Mucosa of stomach (tissue), 1 donor: ENCODE data around the gene DDX47.

Source experiments
- H3K27me3 ChIP-seq: one replicate; pipeline ENCODE4 v1.7.0; 2013; ENCODE audit warnings: mild to moderate bottlenecking, low read length; ENCODE audit not compliant: control insufficient read depth, insufficient read depth
- H3K36me3 ChIP-seq: one replicate; pipeline ENCODE4 v1.7.0; 2013; ENCODE audit warnings: low read length; ENCODE audit not compliant: control insufficient read depth, insufficient read depth
- H3K4me1 ChIP-seq: one replicate; pipeline ENCODE4 v1.7.0; 2013; ENCODE audit warnings: mild to moderate bottlenecking, low read length; ENCODE audit not compliant: control insufficient read depth, insufficient read depth
- H3K4me3 ChIP-seq: one replicate; pipeline ENCODE4 v1.7.0; 2013; ENCODE audit warnings: low read length
- H3K9ac ChIP-seq: one replicate; pipeline ENCODE4 v1.7.0; 2013; ENCODE audit warnings: mild to moderate bottlenecking, low read length, moderate library complexity
- H3K9me3 ChIP-seq: one replicate; pipeline ENCODE4 v1.7.0; 2013; ENCODE audit warnings: mild to moderate bottlenecking, low read length, moderate library complexity; ENCODE audit not compliant: control insufficient read depth
- donor health status: Pancreatic carcinoma.

Gene DDX47

GRCh38 chr12:12786706-12787601 lies 26.2 kb upstream of the DDX47 start:
- H3K9ac ChIP-seq, result peak overlapping the region; percentile 77
- peak overlapping the region; percentile 60 for H3K4me3 ChIP-seq
- H3K4me1 ChIP-seq, result peaks cover 20% of the 10 kb centered on the region
- H3K36me3 ChIP-seq, result no peaks in the 10 kb centered on the region
- H3K9me3 ChIP-seq, result no peaks in the 10 kb centered on the region
- no peaks in the 10 kb centered on the region for H3K27me3 ChIP-seq

DNA sequence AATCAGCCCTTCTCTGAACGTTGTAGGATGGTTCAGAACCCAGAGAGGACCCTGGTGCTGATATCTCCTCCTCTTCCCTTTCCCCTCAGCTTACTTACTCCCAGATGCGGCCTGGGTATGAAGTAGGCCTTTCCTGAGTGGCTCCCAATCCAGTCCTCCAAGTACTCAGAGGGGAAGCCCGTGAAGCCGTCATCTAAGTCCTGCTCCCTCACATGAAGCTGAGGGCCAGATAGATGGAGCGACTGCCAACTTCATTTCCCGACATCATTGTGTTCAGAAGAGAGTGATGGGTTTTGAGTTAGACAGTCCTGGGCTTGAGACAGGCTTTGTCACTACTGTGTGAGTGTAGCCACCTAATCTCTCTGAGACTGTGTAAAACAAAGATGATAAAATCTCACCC lies 25.0 kb upstream of the DDX47 start:
- Histone ChIP-seq H3K4me3 (no peak overlapping the region), H3K9ac (peak overlapping the region; percentile 77), H3K9me3 (no peaks in the 10 kb centered on the region), H3K27me3 (no peaks in the 10 kb centered on the region), H3K36me3 (no peaks in the 10 kb centered on the region), H3K4me1 (peaks cover 23% of the 10 kb centered on the region)

GRCh38 chr12:12788675-12789368 lies 24.3 kb upstream of the DDX47 start:
- Histone ChIP-seq H3K9ac (no peak overlapping the region), H3K9me3 (no peaks in the 10 kb centered on the region), H3K4me3 (no peak overlapping the region), H3K36me3 (no peaks in the 10 kb centered on the region), H3K4me1 (peaks cover 23% of the 10 kb centered on the region), H3K27me3 (no peaks in the 10 kb centered on the region)

- Histone ChIP-seq H3K36me3 (no peaks in the 10 kb centered on the region), H3K9me3 (no peaks in the 10 kb centered on the region), H3K27me3 (no peaks in the 10 kb centered on the region), H3K4me1 (peaks cover 23% of the 10 kb centered on the region), H3K9ac (no peak overlapping the region), H3K4me3 (no peak overlapping the region)
Observed at GRCh38 chr12:12790956-12791355, 22.2 kb upstream of the DDX47 start.

DNA sequence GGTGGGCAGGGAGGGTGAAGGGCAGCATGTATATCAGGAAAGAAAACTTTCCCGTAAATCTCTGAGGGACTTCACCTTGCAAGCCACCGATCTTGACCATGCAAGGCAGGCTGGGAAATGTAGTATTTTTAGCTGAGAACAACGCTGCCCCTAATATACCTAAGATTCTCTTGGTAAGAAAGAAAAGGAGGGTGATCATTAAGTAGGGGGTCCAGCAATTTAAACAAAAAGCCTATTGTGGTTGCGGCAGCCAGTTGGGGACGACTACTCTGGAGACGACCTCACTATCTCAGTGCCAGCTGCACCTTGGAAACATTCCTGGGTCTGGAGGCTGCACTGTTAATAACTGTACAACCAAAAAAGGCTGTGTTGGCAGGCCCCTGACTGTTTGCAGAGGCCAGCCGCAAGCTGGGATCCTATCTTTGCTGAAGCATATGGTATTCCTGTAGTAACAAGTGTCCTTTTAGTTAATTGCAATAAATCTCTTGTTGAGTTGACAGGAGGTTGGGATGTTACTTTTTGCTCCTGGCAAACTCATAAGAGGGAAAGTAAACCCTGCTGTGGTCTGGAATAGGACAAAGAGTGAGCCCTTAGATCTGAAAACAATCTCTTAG lies 21.3 kb upstream of the DDX47 start:
- peaks cover 23% of the 10 kb centered on the region for H3K4me1 ChIP-seq
- H3K9ac ChIP-seq, result peak overlapping the region; percentile 19
- no peak overlapping the region for H3K4me3 ChIP-seq
- H3K36me3 ChIP-seq, result no peaks in the 10 kb centered on the region
- H3K27me3 ChIP-seq, result no peaks in the 10 kb centered on the region
- H3K9me3 ChIP-seq, result no peaks in the 10 kb centered on the region

DNA sequence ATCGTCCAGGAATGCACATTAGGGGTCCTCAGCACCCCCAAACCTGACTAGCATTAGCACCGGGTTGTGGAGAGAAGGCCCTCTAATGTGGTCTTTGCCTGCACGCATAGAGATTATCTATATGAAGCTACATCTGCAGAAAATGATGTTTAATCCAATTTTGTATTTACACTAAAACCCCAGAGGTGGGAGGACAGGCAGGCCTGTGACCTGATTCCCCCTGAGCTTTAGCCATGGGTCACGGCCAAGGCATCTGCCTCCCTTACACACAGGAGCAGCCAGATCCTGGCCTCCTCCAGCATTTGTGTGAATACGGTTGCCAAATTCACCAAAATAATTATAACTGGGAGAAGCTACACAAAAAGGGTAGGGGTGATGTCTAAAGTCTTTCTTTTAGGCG lies 20.7 kb upstream of the DDX47 start:
- Histone ChIP-seq H3K36me3 (no peaks in the 10 kb centered on the region), H3K4me1 (peaks cover 19% of the 10 kb centered on the region), H3K4me3 (no peak overlapping the region), H3K9me3 (no peaks in the 10 kb centered on the region), H3K27me3 (no peaks in the 10 kb centered on the region), H3K9ac (no peak overlapping the region)

DNA sequence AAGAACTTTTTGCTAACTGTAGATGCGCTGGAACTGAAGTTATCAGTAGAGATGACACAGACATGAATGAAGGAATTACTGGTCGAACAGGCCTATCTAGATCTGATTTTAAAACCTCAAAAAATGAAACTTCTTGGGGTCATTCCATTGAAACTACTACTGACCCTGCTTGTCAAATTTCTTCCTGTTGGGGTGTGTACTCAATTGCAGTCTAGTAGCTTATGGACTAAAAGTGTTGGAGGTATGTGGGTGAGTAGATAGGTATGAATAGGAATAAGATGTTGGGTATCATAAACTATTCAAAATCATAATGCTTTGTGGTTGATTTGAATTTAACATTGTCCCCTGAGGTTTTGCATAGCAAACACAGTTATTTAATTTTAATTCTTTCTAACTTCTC lies 18.5 kb upstream of the DDX47 start:
- Histone ChIP-seq H3K9me3 (no peaks in the 10 kb centered on the region), H3K9ac (no peak overlapping the region), H3K36me3 (no peaks in the 10 kb centered on the region), H3K4me3 (no peak overlapping the region), H3K27me3 (no peaks in the 10 kb centered on the region), H3K4me1 (peaks cover 7% of the 10 kb centered on the region)

DNA sequence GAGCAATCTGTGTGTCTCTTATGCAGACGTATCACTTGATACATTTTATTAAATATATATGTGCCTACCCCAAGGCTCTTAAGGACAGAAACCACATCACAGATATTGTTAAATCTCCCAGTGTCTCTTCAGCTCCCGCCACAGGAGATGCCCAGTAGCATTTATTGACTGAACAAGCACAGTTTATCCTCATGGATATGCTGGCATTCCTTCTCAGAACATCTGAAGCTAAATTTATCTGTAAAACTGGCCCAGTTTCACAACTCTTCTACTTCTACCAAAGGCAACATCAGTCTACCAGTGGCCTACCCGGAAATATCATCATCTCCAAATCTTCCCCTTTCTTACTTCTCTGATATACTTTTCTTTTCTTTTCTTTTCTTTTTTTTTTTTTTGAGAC lies 17.0 kb upstream of the DDX47 start:
- no peak overlapping the region for H3K4me3 ChIP-seq
- H3K9ac ChIP-seq, result no peak overlapping the region
- no peaks in the 10 kb centered on the region for H3K27me3 ChIP-seq
- peaks cover 18% of the 10 kb centered on the region for H3K4me1 ChIP-seq
- no peaks in the 10 kb centered on the region for H3K36me3 ChIP-seq
- H3K9me3 ChIP-seq, result no peaks in the 10 kb centered on the region

DNA sequence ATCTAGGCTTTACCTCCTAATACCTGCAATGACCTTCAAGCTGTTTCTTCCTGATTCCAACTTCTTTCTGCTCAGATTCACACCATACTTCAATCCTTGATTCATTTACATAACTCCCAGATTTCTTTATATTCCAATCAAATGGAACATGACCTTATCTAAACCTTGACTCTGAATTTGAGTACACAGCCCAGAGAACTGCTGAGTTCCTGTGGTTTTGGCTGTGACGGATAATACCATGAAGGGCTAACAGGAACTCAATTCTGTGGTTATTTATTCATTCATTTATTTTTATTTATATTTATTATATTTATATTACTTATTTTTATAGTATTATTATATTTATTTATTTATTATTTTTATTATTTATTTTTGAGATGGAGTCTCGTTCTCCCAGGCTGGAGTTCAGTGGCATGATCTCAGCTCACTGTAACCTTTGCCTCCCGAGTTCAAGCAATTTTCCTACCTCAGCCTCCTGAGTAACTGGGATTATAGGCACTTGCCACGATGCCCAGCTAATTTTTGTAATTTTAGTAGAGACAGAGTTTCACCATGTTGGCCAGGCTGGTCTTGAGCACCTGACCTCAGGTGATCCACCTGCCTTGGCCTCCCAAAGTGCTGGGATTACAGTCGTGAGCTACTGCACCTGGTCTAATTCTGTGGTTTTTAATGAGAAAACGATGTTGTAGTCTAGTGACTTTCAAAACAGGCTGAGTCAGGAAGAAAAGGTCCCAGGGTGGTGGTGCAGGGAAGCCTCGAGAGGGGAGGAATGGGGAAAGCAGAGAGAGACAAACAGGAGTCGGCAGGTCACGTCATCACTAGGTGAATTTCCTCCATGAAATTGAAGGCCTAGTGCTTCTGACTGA lies 16.0 kb upstream of the DDX47 start:
- Histone ChIP-seq H3K4me1 (peaks cover 14% of the 10 kb centered on the region), H3K27me3 (no peaks in the 10 kb centered on the region), H3K9ac (no peak overlapping the region), H3K4me3 (no peak overlapping the region), H3K36me3 (no peaks in the 10 kb centered on the region), H3K9me3 (no peaks in the 10 kb centered on the region)

GRCh38 chr12:12797794-12798152 lies 15.4 kb upstream of the DDX47 start:
- H3K9me3 ChIP-seq, result no peaks in the 10 kb centered on the region
- peaks cover 19% of the 10 kb centered on the region for H3K4me1 ChIP-seq
- H3K27me3 ChIP-seq, result no peaks in the 10 kb centered on the region
- H3K9ac ChIP-seq, result no peak overlapping the region
- H3K4me3 ChIP-seq, result no peak overlapping the region
- no peaks in the 10 kb centered on the region for H3K36me3 ChIP-seq

GRCh38 chr12:12798480-12798879 lies 14.7 kb upstream of the DDX47 start:
- Histone ChIP-seq H3K4me1 (peaks cover 24% of the 10 kb centered on the region), H3K9ac (no peak overlapping the region), H3K36me3 (no peaks in the 10 kb centered on the region), H3K4me3 (no peak overlapping the region), H3K9me3 (no peaks in the 10 kb centered on the region), H3K27me3 (no peaks in the 10 kb centered on the region)
